ENCODE data around the gene AKAP13. TPM values are rescaled to one million over a fixed set of nuclear protein-coding genes. Genes with fewer than 3 reads are reported as not detected.
A peak's percentile ranks its signal among the peaks of the same experiment; 100 is the strongest.

Gene AKAP13
- total RNA-seq, 1 donor from 2014 or later, result 41.1 TPM

DNA sequence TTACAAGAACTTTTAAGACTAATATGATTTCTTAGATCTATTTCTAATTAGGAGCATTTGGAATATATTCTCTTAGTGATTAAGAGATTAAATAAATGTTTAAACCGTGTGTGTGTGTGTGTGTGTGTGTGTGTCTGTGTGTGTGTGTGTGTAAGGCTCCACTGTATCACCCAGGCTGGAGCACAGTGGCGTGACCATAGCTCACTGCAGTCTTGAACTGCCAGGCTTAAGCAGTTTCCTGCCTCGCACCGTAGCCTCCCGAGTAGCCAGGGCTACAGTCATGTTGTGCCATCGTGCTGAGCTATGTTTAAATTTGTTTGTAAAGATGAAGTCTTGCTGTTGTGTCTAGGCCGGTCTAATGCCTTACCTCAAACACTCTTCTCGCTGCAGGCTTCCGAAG is 305.0 kb downstream of the AKAP13 start:
- no peak for FAIRE-seq
- no peak for TF ChIP-seq CTCF (IDR thresholded peaks at IDR 0.05; ENCODE audit: insufficient read depth, low read length, severe bottlenecking)

DNA sequence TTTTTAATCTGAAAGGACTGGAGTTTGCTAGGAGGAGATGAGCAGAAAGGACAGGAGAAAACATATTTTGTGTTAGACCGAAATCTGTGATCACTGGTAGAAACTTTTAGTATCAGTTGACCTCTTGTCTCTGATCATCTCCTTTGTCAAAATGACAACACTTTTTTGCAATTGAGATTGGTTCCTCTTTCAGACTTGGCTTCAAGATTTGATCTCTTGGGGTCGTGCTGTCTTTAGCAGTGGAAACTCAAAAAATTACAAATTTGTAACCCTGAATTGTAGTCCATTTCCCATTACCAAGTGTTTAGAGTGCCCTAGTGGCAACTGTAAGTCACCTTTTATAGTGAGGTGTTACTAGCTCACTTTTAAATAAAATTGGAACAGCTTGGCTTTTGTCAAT is 306.9 kb downstream of the AKAP13 start:
- FAIRE-seq (no peak), DNase-seq (ENCODE audit: low read depth) (no peak)
- Histone ChIP-seq H3K27me3 (ENCODE audit: control insufficient read depth, insufficient read depth, low read length) (no peaks in the 10 kb centered on the region), H3K36me3 (ENCODE audit: control insufficient read depth, insufficient read depth, low read length) (peaks cover 4% of the 10 kb centered on the region), H3K4me3 (ENCODE audit: low read depth, low read length) (no peak overlapping the region)
- no peak for TF ChIP-seq CTCF (IDR thresholded peaks at IDR 0.05; ENCODE audit: insufficient read depth, low read length, severe bottlenecking)

More for the DNA sequence above, 305.0 kb downstream of the AKAP13 start:
- DNase-seq (ENCODE audit: low read depth), result no peak
- Histone ChIP-seq H3K27me3 (ENCODE audit: control insufficient read depth, insufficient read depth, low read length) (no peaks in the 10 kb centered on the region), H3K36me3 (ENCODE audit: control insufficient read depth, insufficient read depth, low read length) (peaks cover 4% of the 10 kb centered on the region), H3K4me3 (ENCODE audit: low read depth, low read length) (no peak overlapping the region)

GRCh38 chr15:85688711-85689110 is 308.3 kb downstream of the AKAP13 start:
- Histone ChIP-seq H3K27me3 (ENCODE audit: control insufficient read depth, insufficient read depth, low read length) (no peaks in the 10 kb centered on the region), H3K4me3 (ENCODE audit: low read depth, low read length) (no peak overlapping the region), H3K36me3 (ENCODE audit: control insufficient read depth, insufficient read depth, low read length) (peaks cover 7% of the 10 kb centered on the region)
- no peak for DNase-seq (ENCODE audit: low read depth)
- FAIRE-seq, result no peak
- no peak for TF ChIP-seq CTCF (IDR thresholded peaks at IDR 0.05; ENCODE audit: insufficient read depth, low read length, severe bottlenecking)

DNA sequence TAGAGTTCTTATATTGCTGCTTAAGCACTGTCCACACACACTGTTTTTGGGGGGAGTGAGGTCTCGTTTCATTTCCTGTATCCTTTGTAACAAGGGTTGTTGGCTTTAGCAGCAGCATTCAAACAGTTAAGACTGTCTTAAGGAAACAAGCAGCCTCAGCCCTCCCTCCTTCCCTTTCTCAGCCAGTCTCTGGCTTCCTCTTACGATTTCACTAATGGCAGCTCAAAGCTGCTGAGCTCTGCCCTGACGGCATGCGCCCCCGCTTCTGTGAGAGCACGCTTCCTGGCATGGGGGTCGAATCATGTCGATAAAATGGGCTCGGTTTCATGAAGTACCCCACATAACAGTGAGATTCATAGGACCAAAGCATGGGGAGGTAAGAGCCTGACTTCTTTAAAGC is 309.3 kb downstream of the AKAP13 start:
- TF ChIP-seq CTCF (IDR thresholded peaks at IDR 0.05; ENCODE audit: insufficient read depth, low read length, severe bottlenecking), result no peak
- H3K27me3 ChIP-seq (ENCODE audit: control insufficient read depth, insufficient read depth, low read length), result no peaks in the 10 kb centered on the region
- FAIRE-seq (no peak), DNase-seq (ENCODE audit: low read depth) (peak; percentile 17)
- no peak overlapping the region for H3K4me3 ChIP-seq (ENCODE audit: low read depth, low read length)
- peaks cover 9% of the 10 kb centered on the region for H3K36me3 ChIP-seq (ENCODE audit: control insufficient read depth, insufficient read depth, low read length)

DNA sequence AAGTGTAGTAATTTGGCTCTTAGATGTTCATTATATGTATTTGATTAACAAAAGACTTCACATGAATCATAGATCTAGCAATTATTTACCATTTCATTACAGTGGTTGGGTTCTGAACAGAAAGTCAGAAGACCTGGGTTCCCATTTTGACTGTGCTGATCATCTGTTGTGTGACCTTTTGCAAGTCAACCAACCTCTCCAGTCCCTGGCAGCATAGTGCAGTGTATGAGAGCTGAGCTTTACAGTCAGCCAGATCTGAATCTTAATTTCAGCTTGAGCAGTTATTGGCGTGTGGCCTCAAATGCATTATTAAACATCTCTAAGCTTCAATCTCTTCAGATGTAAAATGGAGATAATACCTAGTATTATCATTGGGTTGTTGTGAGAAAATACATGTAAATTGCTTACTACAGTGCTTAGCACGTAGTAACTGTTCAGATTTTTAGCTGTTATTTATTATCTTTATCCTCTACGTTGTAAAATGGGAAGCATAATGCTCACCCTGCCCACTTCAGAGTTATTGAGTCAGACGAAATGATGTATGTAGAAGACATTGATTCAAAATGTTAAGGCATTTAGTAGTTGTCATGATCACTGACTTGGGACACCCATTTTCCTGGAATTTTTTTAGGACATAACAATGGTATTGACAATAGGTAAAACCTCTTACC is 310.3 kb downstream of the AKAP13 start:
- Histone ChIP-seq H3K36me3 (ENCODE audit: control insufficient read depth, insufficient read depth, low read length) (peaks cover 6% of the 10 kb centered on the region), H3K27me3 (ENCODE audit: control insufficient read depth, insufficient read depth, low read length) (no peaks in the 10 kb centered on the region), H3K4me3 (ENCODE audit: low read depth, low read length) (no peak overlapping the region)
- FAIRE-seq (no peak), DNase-seq (ENCODE audit: low read depth) (no peak)
- no peak for TF ChIP-seq CTCF (IDR thresholded peaks at IDR 0.05; ENCODE audit: insufficient read depth, low read length, severe bottlenecking)
